DOHH2 (cell line): ENCODE measurements around the gene TUBB4B.

Source experiments
- CTCF ChIP-seq: fragments of 200-600 bp; sonication (generic); IDR thresholded peaks from one replicate; pipeline ENCODE4 v1.5.1; 2014; ENCODE audit warnings: antibody characterized with exemption, mild to moderate bottlenecking, low read depth, low read length; ENCODE audit not compliant: poor library complexity, severe bottlenecking
- EZH2phosphoT487 ChIP-seq: fragments of 200-600 bp; sonication (generic); IDR thresholded peaks from 2 replicates; pipeline ENCODE4 v1.6.1; 2017; ENCODE audit warnings: borderline replicate concordance, mild to moderate bottlenecking, antibody characterized with exemption, low read length, moderate library complexity, mixed read lengths

- TF ChIP-seq CTCF (no peak), EZH2phosphoT487 (no peak)
Measured at GRCh38 chr9:137202966-137203365, 38.1 kb upstream of the TUBB4B start.
